H1 (cell line): ENCODE results near the gene CYP4F3.

Experiments used
- EZH2 ChIP-seq: fragments of 200-600 bp; sonication (generic); IDR thresholded peaks from 2 replicates; pipeline ENCODE4 v1.7.1; 2012; ENCODE audit warnings: low read depth, mild to moderate bottlenecking, moderate library complexity, low read length, inconsistent platforms; ENCODE audit not compliant: severe bottlenecking
- TF ChIP-seq, protein P1 (sequence below), 3 experiments: IDR thresholded peaks; 1 replicate in 2 of 3; 2 replicates in 1 of 3; pipeline versions ENCODE4 v1.5.1 to v1.6.1; 2011; ENCODE audit warnings: low read length in 3 of 3, mild to moderate bottlenecking in 3 of 3, inconsistent platforms in 2 of 3, low read depth in 1 of 3, moderate library complexity in 1 of 3; ENCODE audit not compliant: insufficient read depth in 1 of 3; ENCODE audit errors: control extremely low read depth in 1 of 3
- TF ChIP-seq, protein P2 (sequence below): IDR thresholded peaks from 2 replicates; pipeline ENCODE4 v1.6.1; 2012; ENCODE audit warnings: low read length, inconsistent platforms

DNA sequence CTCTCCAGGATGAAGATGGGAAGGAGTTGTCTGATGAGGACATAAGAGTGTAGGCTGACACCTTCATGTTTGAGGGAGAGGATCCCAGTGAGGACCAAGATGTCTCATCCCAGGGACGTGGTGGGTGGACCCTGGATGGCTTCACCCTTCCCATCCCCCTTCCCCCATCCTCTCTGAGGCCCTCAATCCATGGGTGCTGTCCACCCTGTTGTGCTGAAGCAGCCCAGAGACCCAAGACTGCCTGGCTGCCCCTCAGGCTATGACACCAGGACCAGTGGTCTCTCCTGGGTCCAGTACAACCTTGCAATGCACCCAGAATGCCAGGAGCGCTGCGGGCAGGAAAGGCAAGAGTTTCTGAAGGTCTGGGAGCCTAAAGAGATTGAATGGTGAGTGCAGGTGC is 28.7 kb downstream of the CYP4F3 start:
- TF ChIP-seq, protein P1, sequence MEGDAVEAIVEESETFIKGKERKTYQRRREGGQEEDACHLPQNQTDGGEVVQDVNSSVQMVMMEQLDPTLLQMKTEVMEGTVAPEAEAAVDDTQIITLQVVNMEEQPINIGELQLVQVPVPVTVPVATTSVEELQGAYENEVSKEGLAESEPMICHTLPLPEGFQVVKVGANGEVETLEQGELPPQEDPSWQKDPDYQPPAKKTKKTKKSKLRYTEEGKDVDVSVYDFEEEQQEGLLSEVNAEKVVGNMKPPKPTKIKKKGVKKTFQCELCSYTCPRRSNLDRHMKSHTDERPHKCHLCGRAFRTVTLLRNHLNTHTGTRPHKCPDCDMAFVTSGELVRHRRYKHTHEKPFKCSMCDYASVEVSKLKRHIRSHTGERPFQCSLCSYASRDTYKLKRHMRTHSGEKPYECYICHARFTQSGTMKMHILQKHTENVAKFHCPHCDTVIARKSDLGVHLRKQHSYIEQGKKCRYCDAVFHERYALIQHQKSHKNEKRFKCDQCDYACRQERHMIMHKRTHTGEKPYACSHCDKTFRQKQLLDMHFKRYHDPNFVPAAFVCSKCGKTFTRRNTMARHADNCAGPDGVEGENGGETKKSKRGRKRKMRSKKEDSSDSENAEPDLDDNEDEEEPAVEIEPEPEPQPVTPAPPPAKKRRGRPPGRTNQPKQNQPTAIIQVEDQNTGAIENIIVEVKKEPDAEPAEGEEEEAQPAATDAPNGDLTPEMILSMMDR (IDR thresholded peaks at IDR 0.05; ENCODE audit: control extremely low read depth in 1 of 3, insufficient read depth in 1 of 3, low read depth in 1 of 3, low read length in 3 of 3), result no peak
- TF ChIP-seq EZH2, result no peak
- TF ChIP-seq, protein P2, sequence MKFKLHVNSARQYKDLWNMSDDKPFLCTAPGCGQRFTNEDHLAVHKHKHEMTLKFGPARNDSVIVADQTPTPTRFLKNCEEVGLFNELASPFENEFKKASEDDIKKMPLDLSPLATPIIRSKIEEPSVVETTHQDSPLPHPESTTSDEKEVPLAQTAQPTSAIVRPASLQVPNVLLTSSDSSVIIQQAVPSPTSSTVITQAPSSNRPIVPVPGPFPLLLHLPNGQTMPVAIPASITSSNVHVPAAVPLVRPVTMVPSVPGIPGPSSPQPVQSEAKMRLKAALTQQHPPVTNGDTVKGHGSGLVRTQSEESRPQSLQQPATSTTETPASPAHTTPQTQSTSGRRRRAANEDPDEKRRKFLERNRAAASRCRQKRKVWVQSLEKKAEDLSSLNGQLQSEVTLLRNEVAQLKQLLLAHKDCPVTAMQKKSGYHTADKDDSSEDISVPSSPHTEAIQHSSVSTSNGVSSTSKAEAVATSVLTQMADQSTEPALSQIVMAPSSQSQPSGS, result no peak
